Activated T-cell treated with anti-CD3 and anti-CD28 coated beads, Interleukin-2, amount 50 U/mL, for 24 hours (primary cell): ENCODE results near the gene HOXD12.

Source experiments
- DNase-seq: peaks from one replicate; pipeline ENCODE4 v3.0.0-alpha.2; 2020
- H3K27ac Mint-ChIP-seq: 2 replicates; pipeline ENCODE4 v1.8.0; 2020; ENCODE audit warnings: mild to moderate bottlenecking, mixed read lengths
- H3K27me3 Mint-ChIP-seq: 2 replicates; pipeline ENCODE4 v1.8.0; 2020; ENCODE audit warnings: mixed read lengths
- H3K36me3 Mint-ChIP-seq: 2 replicates; pipeline ENCODE4 v1.8.0; 2020; ENCODE audit warnings: low read depth, mixed read lengths
- H3K4me1 Mint-ChIP-seq: 2 replicates; pipeline ENCODE4 v1.8.0; 2020; ENCODE audit warnings: low read depth, mixed read lengths
- H3K4me3 Mint-ChIP-seq: 2 replicates; pipeline ENCODE4 v1.8.0; 2020; ENCODE audit warnings: mild to moderate bottlenecking, moderate library complexity, mixed read lengths
- H3K9me3 Mint-ChIP-seq: 2 replicates; pipeline ENCODE4 v1.8.0; 2020; ENCODE audit warnings: mixed read lengths

The HOXD12 gene

GRCh38 chr2:176104316-176105077 is 4.9 kb downstream of the HOXD12 start:
- peak overlapping the region; percentile 15 for H3K4me3 Mint-ChIP-seq

DNA sequence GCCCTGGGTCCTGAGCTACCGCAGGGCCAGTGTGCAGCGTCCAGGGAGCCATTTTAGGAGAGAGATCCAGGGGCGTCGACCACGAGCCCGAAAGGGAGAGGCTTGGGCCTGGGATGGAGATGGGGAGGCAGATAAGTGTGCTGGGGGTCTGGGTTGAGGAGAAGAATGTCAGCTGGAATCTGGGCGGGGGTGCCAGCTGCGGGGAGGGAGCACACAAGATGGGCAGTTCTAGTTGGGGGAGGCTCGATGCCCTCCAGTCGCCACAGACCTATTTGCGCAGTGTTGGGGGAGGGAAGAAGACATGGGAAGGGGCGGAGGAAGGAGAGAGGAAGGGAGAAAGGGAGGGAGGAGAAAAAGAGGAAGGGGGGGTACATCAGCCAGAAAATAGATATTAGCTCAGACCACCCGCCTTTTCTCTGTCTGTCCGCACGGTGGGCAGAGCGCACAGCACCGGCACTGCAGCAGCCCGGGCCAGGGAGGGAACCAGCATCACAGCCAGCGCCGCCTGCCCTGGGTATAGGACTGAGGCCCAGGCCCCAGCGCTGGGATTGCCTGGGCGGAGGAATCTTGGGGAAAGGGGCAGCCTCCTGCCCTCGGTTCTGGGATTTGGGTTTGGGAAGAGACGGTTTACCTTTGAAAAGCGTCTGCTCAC is 5.6 kb downstream of the HOXD12 start:
- Mint-ChIP-seq H3K27ac (no peak overlapping the region), H3K27me3 (peaks cover 90% of the 10 kb centered on the region), H3K9me3 (no peaks in the 10 kb centered on the region), H3K4me1 (peaks cover 29% of the 10 kb centered on the region), H3K36me3 (no peaks in the 10 kb centered on the region), H3K4me3 (no peak overlapping the region)
- DNase-seq, result peak; percentile 26

More at GRCh38 chr2:176104316-176105077, 4.9 kb downstream of the HOXD12 start:
- Mint-ChIP-seq H3K36me3 (no peaks in the 10 kb centered on the region), H3K27ac (no peak overlapping the region), H3K9me3 (no peaks in the 10 kb centered on the region), H3K4me1 (peaks cover 29% of the 10 kb centered on the region), H3K27me3 (peaks cover 88% of the 10 kb centered on the region)
- DNase-seq, result peak; percentile 27

DNA sequence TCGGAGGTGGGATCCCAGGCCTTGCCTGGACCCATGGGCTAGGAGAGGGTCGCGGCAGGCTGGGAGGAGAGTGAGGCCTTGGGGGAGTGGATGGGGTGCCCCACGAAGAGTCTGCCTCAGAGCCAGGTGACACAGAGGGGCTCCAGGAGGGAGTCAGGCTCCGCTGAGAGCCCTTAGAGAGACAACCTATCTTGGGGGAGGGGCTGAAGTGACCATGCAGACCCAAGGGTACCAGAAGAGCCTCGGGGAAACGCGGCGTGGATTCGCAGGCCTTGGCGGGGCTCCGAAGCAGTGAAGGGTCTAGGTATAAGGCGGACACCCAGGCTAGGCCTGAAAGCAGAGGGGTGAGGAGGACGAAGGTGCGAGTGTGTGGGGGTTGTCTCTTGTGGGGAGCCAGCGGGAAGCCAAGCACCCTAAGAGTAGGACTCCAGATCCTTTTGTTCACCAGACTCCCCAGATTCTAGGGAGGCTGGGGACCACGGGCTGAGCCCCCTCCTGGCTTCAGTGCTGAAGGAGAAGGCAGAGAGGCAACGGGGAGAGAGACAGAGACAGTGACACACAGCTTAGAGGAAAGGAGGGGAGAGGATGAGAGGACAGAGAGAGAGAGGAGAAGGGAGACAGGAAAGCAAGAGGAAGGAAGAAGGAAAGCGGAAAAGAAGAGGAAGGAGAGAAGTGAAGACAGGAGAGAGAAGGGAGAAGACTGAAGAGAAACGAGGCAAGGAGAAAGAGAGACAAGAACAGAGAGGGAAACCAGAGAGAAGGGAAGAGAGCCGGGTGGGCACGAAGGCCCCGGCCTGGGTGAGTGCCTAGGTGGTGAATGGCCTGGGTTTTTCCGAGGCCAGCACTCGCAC is 6.4 kb downstream of the HOXD12 start:
- Mint-ChIP-seq H3K27ac (peak overlapping the region; percentile 62), H3K9me3 (no peaks in the 10 kb centered on the region), H3K36me3 (no peaks in the 10 kb centered on the region), H3K4me1 (peaks cover 29% of the 10 kb centered on the region), H3K27me3 (peaks cover 90% of the 10 kb centered on the region), H3K4me3 (peak overlapping the region; percentile 24)
- DNase-seq, result peak; percentile 30

DNA sequence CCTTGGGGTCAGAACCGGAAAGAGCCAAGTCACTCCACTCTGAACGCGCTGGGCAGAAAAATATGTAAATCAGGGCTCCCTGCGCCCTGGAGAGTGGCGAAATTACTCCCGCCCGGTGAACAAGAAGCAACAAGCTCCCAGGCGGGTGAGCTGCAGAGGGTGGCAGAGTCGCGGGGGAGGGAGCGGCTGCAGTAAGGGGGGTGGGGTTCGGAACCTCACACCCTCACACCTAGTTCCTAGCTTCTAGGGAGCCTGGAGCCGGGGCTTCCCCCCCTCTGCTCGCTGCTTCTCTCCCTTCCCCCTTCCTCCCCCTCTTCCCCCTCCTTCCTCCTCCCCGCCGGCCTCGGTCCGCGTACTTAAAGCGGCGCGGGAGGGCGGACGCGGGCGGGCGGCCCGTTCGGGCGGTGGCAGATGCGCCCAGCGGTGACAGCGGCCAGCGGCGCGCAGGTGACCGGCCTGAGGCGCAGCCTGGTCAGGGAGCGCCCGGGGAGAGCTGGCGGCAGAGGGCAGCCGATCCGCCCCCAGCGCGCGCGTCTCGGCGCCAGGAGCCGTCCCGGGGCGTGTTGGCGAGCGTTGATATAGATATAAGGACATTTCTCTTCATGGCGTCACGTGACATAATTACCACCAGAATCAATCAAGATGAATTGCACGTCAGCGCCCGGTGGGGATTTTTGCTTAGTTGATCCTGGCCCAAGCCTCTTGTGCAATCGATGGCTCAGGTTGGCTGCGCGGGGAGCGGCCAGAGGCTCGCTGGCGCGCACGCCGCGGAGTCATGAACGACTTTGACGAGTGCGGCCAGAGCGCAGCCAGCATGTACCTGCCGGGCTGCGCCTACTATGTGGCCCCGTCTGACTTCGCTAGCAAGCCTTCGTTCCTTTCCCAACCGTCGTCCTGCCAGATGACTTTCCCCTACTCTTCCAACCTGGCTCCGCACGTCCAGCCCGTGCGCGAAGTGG is 7.3 kb downstream of the HOXD12 start, which contains the start of gene HOXD11:
Gene HOXD11, plus strand, starts transcription at position 700 of the 959 bp plus-strand sequence. Its CDS starts 76 bp downstream, at position 776.
- Mint-ChIP-seq H3K36me3 (no peaks in the 10 kb centered on the region), H3K27me3 (peaks cover 90% of the 10 kb centered on the region), H3K4me3 (peak within 1 kb of the TSS; percentile 57), H3K27ac (peak within 1 kb of the TSS; percentile 81), H3K9me3 (no peaks in the 10 kb centered on the region), H3K4me1 (peaks cover 32% of the 10 kb centered on the region)
- peak; percentile 39 for DNase-seq

GRCh38 chr2:176107731-176108181 is 8.2 kb downstream of the HOXD12 start:
- Mint-ChIP-seq H3K27me3 (peaks cover 90% of the 10 kb centered on the region), H3K4me1 (peaks cover 32% of the 10 kb centered on the region), H3K4me3 (no peak overlapping the region), H3K27ac (no peak overlapping the region), H3K9me3 (no peaks in the 10 kb centered on the region), H3K36me3 (no peaks in the 10 kb centered on the region)
- DNase-seq, result peak; percentile 21

DNA sequence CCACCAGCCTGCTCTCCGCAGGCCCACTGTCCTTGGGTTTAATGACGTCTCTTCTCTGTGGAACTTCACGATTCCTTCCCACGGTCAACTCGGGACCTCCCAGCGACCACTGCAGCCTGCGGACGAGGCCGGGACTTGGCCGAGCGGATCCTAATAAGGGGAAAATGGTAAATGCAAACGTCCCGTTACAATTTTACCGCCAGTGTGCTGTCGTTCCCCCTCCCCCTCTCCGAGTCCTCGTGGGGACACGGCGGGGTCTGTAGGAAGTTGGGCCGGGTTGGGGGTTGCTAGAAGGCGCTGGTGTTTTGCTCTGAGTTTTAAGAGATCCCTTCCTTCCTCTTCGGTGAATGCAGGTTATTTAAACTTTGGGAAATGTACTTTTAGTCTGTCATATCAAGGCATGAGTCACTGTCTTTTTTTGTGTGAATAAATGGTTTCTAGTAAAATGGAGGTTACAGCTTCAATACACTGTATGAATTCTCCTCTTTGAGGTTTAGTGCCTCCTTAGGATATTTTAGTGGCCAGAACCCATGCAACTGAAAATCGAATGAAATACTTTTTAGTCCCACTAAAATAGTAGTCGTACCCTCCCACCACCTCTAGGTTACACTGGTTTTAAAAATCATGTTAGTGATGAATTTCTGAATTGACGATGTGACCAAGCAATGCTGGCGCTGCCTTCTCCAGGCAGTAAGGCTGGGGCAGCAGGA is 9.8 kb downstream of the HOXD12 start:
- no peak overlapping the region for H3K27ac Mint-ChIP-seq
- peaks cover 31% of the 10 kb centered on the region for H3K4me1 Mint-ChIP-seq
- DNase-seq, result peak; percentile 25
- no peaks in the 10 kb centered on the region for H3K36me3 Mint-ChIP-seq
- H3K4me3 Mint-ChIP-seq, result no peak overlapping the region
- H3K9me3 Mint-ChIP-seq, result no peaks in the 10 kb centered on the region
- H3K27me3 Mint-ChIP-seq, result peaks cover 90% of the 10 kb centered on the region

GRCh38 chr2:176109946-176110345 is 10.4 kb downstream of the HOXD12 start:
- Mint-ChIP-seq H3K4me3 (no peak overlapping the region), H3K36me3 (no peaks in the 10 kb centered on the region), H3K27ac (no peak overlapping the region), H3K27me3 (peaks cover 90% of the 10 kb centered on the region), H3K9me3 (no peaks in the 10 kb centered on the region), H3K4me1 (peaks cover 26% of the 10 kb centered on the region)
- DNase-seq, result no peak

DNA sequence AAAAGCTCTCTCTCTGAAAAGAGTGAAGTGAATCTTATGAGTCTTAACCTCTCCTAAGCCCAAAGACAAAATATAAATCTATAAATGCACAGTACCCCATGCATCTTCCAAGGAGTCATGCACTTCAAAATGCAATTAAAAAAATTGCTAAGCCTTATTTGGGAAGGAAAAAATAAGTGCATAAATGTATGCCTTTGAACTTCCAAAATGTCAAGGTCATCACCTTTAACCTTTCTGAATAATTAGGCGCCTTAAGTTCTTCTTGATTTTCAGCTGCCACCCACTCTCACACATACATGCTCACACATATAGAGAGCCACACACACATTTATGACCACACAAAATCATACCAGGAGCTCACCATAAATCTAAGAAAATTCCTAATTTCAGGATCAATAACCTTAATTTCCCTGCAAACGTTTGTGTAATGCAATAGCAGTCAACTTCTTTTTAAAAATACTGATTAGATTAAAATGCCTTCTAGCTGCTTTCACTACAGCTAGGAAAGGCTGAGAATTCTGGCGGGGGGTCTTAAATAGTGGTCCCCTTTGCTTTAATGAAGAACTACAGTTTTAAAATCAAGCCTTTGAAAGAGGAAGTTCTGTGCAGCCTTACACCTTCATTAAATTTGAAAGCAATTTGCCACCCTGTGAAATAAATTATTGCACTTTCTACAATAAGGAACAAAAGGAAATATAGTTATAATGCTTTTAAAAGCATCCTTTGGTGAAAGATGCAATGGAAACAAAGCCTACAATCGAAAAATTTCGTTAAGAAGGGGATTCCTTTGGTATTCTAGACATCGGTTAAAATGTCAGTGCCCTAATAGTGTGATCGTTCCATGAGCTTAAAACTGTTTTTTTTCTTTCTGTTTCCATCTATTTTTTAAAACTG is 11.1 kb downstream of the HOXD12 start:
- H3K36me3 Mint-ChIP-seq, result no peaks in the 10 kb centered on the region
- no peak overlapping the region for H3K27ac Mint-ChIP-seq
- H3K4me3 Mint-ChIP-seq, result no peak overlapping the region

GRCh38 chr2:176111309-176111663 is 11.7 kb downstream of the HOXD12 start:
- no peak overlapping the region for H3K4me3 Mint-ChIP-seq
- H3K36me3 Mint-ChIP-seq, result no peaks in the 10 kb centered on the region
- peak; percentile 29 for DNase-seq
- H3K4me1 Mint-ChIP-seq, result peaks cover 18% of the 10 kb centered on the region
- no peak overlapping the region for H3K27ac Mint-ChIP-seq
- no peaks in the 10 kb centered on the region for H3K9me3 Mint-ChIP-seq
- H3K27me3 Mint-ChIP-seq, result peaks cover 89% of the 10 kb centered on the region

More for the DNA sequence above, 11.1 kb downstream of the HOXD12 start:
- peaks cover 21% of the 10 kb centered on the region for H3K4me1 Mint-ChIP-seq
- peaks cover 90% of the 10 kb centered on the region for H3K27me3 Mint-ChIP-seq
- no peaks in the 10 kb centered on the region for H3K9me3 Mint-ChIP-seq
- DNase-seq, result no peak

DNA sequence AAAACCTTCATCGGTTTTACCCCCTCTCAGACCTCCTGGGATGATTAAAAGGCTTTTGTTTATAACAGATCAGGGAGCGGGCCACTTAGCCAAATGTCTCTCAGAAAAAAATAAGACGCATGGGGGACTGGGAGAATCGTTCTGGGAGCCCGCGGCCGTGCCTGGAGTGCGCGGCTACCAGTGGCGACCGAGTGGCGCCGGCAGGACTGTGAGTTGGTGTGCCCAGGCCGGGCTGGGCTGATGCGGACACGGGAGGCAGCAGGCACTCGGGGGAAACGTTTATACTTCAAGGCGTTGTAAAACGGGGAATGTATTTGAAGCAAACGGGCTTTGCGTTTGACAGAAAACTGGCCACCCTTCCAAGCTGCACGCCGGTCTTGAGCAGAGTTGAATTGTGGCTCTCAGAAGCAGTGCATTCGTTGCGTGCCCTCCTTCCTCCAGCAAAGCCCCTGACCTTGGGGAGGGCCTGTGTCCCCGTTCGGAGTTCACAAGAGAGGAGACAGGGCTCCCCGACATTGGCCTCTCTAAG is 12.3 kb downstream of the HOXD12 start:
- peak overlapping the region; percentile 33 for H3K27ac Mint-ChIP-seq
- peaks cover 15% of the 10 kb centered on the region for H3K4me1 Mint-ChIP-seq
- H3K9me3 Mint-ChIP-seq, result no peaks in the 10 kb centered on the region
- H3K36me3 Mint-ChIP-seq, result no peaks in the 10 kb centered on the region
- DNase-seq, result peak; percentile 28
- peaks cover 92% of the 10 kb centered on the region for H3K27me3 Mint-ChIP-seq
- H3K4me3 Mint-ChIP-seq, result no peak overlapping the region

DNA sequence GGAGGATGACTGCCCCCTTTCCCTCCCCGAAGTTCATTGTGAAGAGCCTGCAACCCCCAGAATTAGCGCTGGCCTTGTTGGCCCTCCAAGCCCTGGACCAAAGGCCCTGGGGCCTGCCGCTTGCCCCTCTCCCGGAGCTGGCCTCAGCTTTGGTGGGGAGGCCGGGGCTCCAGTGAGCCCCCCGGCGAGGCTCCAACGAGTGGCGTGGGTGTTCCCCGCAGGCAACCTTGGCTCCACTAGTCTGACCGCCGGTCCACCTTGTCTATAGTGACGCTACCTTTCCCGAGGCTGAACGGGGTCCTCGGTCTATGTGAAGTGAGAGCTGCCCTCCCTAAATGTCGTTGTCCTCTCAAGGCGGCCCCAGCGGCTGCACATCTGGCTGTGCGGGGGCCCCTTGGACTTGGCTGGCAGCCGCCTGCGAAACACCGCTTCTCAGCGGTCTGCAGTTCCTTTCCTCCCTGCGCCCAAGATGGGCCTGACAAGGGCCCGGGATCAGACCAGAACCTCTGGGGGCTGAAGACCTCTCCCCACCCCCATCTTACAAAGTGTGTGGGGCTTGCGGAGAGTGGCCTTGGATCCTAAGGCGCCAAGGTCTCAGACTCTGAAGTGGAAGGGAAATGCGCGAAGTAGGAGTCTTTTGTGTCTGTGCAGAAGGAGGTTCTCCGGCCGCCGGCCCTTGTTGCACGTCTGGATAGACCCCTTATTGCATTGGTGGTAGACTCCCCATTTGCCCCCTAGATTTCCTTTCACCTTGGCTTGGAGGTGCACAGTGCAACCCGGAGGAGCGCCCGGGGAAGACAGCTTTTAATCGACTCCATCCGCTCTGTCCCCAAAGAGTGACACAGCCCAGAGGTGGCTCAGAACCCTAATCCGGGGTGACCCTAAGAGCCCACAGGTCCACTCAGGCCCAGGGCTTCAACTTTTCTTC is 13.0 kb downstream of the HOXD12 start:
- peaks cover 94% of the 10 kb centered on the region for H3K27me3 Mint-ChIP-seq
- no peaks in the 10 kb centered on the region for H3K9me3 Mint-ChIP-seq
- no peaks in the 10 kb centered on the region for H3K36me3 Mint-ChIP-seq
- H3K27ac Mint-ChIP-seq, result no peak overlapping the region
- H3K4me3 Mint-ChIP-seq, result no peak overlapping the region
- peak; percentile 28 for DNase-seq
- H3K4me1 Mint-ChIP-seq, result peaks cover 11% of the 10 kb centered on the region
